Daoy (cell line): Measurements from ENCODE around the gene KLF9. TPM values are rescaled to one million over a fixed set of nuclear protein-coding genes. Genes with fewer than 3 reads are reported as not detected.

ENCODE experiments used
- DNase-seq: peaks from one replicate; pipeline ENCODE4 v3.0.0-alpha.2; 2015; ENCODE audit warnings: low read depth
- total RNA-seq: library from RNA; depleted of rRNA; stranded (reverse); fragments of >200 nt; shearing (Covaris generic); gene quantifications from 2 replicates; pipeline ENCODE4 v1.2.3, GENCODE V29; 2014; rRNA removed

The KLF9 gene
- total RNA-seq, 1 experiment from 2014 or later: 9.4 TPM

DNA sequence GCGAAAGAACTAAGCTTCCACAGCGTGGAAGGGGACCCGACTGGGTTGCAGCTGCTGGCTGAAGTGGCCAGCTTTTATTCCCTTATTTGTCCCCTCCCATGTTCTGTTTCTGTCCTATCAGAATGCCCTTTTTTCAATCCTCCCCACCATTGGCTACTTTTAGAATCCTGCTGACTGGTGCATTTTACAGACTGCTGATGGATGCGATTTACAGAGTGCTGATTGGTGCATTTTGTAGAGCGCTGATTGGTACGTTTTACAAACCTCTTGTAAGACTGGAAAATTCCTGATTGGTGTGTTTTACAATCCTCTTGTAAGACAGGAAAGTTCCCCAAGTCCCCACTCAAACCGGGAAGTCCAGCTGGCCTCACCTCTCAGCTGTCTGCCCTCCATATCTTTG is 50.7 kb downstream of the KLF9 start:
- no peak for DNase-seq

DNA sequence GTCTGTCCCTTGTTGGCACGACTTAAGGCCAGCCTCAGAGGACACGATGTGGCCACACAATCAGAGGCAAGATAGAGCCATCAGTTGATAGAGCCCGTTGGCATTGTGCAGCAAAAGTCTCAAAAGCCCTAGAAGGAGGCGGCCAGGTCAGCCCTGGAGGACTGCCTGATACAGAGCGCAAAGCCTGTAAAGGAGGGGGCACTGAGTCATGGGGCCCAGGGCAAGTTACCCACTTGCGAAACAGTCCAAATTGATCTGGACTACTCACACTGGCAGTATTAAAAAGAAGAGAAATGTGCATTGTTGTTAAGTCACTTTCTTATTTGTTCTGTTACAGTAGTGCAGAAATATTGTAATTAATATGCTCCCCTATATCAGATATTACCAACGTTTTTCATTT is 51.5 kb downstream of the KLF9 start:
- DNase-seq: no peak

DNA sequence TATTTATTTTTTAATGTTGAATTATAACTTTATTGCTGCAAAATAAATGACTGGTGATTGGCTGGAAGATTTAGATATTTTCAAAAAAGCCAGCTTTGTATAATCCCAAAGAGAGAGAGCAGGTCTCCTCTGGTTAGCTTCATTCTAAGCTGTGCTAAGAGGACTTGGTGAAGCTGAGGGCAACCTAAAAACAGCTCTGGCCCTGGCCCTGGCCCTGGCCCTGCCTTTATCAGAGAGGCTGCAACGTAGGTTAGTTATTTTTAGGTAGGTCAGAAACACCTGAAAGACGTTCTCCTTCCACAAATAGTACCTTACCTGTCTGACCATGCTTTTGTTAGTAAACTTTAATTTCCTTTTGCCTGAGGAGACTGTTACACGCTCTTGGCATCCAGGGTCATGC is 58.7 kb downstream of the KLF9 start:
- DNase-seq: no peak

DNA sequence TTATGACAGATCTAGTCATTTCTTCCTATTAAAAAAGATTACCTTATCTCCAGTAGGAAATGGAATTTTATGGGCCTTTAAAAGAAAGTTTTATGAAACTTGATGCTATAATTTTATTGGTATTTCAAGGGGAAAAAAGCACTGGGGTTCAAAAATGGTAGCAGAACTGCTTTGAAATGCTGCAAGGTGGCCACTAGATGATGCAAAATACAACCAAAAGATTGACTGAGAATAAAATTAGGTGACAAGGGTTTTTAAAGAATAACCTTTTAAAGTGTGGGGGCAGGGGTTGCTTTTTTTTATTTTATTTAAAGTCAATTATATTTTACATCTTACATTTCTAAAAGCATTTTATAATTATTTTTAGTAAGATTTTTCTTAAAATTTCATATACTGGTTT is 61.7 kb downstream of the KLF9 start:
- DNase-seq: no peak

DNA sequence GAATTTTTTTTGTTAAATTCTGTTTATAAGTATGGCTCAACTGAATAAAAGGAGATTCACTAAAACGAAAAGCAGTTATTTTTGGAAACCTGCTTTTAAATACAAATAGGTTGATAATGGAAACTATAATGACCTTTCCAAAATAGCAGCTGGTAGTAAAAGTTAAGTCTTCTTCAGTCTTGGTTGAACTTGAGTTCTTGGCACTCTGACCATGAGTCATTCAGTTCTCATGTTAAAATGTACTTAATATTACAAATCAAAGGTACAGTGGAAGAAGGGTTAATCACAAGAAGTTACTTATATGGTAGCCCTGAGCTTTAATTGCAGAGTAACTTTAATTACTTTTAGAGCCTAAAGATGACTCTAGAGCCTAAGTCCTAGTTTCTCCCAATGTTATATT is 62.1 kb downstream of the KLF9 start:
- no peak for DNase-seq

DNA sequence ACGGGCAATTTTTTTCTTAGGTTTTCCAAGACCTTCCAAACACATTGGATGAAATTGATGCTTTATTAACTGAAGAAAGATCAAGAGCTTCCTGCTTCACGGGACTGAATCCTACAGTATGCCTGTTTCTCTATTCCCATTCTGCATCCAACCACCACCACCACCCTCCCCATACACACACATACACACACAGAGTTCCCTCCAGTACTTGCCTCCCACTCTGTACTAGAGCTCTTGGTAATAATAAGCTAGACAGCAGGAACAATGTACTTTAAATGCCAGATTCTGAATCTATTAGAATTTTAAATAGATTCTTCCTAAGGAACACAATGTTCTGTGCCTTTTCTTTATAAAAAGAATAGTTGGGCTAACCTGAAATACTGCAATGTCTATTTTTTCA is 67.4 kb downstream of the KLF9 start:
- no peak for DNase-seq

DNA sequence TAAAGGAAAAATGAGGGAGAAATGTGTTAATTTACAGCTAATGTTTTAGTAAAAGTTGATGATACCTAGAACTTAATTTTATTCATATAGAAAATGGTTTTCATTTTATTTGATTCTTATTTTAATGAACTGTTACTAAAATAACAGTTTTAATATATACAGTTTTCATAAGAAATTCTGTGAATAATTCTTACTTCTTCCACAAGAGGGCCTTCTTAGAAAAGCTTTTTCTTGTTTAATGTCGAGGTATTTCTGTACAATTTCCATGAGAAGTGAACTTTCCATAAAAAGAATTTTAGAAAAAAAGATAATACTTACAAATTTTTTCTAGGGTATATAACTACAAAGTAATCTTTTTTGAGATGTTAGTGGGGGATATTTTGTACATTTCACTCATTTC is 73.9 kb downstream of the KLF9 start:
- DNase-seq: no peak

Other genes starting within 250 kb of the KLF9 start
- gene SMC5, start 155.7 kb downstream of the KLF9 start, total RNA-seq: 27.1 and 35.5 TPM in 2 replicates